ENCODE results near the gene GIMAP8. TPM values are rescaled to one million over a fixed set of nuclear protein-coding genes. Genes with fewer than 3 reads are reported as not detected.

Gene GIMAP8
- total and polyA plus RNA-seq, 7 experiments from 2014 or later, result 13.8 to 69.7 (median 52.5) TPM

DNA sequence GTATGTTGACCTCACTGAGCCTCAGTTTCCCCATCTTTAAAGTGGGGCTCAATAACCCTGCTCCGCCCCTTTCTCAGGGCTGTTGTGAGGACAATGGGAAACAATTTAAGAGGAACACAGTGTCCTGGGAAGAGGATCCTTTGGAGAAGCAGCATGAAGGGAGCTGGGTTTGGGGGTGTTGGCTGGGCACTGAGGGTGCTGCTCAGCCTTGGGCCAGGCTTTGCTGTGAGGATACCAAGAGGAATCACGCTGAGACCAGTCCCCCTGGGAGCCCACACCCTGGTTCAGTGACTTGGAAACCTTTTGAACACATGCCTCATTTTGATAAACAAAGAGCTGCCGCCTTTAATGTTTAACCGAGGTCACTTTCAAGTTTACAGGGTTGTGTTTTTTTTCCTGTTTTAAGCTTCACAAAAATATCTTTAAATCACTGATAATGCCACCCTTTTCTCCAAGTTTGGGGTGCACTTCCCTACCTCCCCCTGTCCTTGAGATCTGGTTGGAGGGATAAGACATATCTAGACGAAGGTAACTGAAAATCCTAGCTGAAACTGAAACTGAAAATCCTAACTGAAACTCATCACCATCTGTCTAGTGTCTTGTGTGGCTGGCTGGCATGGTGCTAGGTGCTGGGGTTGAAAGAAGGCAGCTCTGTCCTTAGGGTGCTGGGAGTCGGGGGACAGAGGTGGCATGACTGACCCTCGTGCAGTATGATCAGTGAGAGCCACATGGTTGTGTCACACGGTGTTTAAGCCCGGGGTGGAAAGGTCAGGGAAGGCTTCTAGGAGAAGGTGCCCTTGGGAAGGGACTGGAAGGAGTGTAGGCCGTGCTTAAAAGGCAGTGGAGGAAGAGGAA lies 43.6 kb upstream of the GIMAP8 start:
- H3K9me3 Mint-ChIP-seq, result no peaks in the 10 kb centered on the region

DNA sequence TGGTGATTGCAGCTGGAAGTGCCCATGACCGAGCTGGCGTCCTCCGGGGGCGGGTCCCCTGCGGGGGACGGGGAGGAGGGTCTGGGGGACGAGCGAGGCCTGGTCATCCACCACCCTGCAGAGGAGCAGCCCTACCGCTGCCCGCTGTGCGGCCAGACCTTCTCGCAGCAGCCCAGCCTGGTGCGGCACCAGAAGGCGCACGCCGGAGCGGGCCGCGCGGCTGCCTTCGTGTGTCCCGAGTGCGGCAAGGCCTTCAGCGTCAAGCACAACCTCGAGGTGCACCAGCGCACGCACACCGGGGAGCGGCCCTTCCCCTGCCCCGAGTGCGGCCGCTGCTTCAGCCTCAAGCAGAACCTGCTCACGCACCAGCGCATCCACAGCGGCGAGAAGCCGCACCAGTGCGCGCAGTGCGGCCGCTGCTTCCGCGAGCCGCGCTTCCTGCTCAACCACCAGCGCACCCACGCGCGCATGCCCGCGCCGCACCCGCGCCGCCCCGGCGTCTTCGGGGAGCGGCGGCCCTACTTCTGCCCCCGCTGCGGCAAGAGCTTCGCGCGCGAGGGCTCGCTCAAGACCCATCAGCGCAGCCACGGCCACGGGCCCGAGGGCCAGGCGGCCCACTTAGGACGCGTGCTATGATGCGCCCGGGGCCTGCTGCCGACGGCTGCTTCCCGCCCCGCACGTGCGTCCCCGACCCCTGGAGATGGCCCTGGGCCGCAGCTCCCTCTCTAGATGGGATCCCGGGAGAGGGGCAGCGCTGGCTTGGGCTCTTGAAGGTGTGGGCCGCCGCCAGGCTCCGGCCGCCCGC lies 42.6 kb upstream of the GIMAP8 start:
- H3K27me3 ChIP-seq (ENCODE audit: control insufficient read depth in 2 of 2, insufficient read depth in 2 of 2, low read length in 2 of 2), result no peaks in the 10 kb centered on the region
- ATAC-seq (no peak), DNase-seq (no peak)
- Mint-ChIP-seq H3K9me3 (no peaks in the 10 kb centered on the region), H3K4me3 (peak overlapping the region in 1 of 10 donors; percentile 31), H3K4me1 (peaks cover 31 to 42% (median 36%) of the 10 kb centered on the region in 7 donors), H3K27ac (peak overlapping the region in 2 of 9 donors; percentile 95 to 96), H3K27me3 (no peaks in the 10 kb centered on the region), H3K36me3 (peaks cover 0 to 18% (median 3%) of the 10 kb centered on the region in 5 donors)
- H3K9me3 ChIP-seq (ENCODE audit: control insufficient read depth in 2 of 3, low read length in 3 of 3), result no peaks in the 10 kb centered on the region
- peaks cover 0 to 44% (median 3%) of the 10 kb centered on the region in 3 experiments for H3K36me3 ChIP-seq (ENCODE audit: control insufficient read depth in 2 of 3, insufficient read depth in 3 of 3, low read length in 3 of 3)
- H3K4me3 ChIP-seq (ENCODE audit: low read length), result no peak overlapping the region
- H3K27ac ChIP-seq (ENCODE audit: low read depth, low read length), result peak overlapping the region; percentile 91
- intact Hi-C loops (cut with micrococcal nuclease), result loop anchor here (1.0 to 10.0 kb wide), 4 partner anchors 41 to 825 kb away; partner anchors contain the start of genes ABCF2 (in 1 of the 2) and CHPF2 (in 1 of the 2)
- peaks cover 14 to 21% of the 10 kb centered on the region in 2 donors for H3K4me1 ChIP-seq (ENCODE audit: control insufficient read depth in 2 of 2, insufficient read depth in 2 of 2, low read length in 2 of 2)
- ChIA-PET POLR2A (interaction anchor here (0.6 to 5.0 kb wide), 12 partner anchors 14 to 335 kb away, joined by 3 to 62 read pairs (median 8); partner anchors contain the start of genes ACTR3C, LRRC61 and REPIN1), CTCF (interaction anchor here (0.8 to 2.9 kb wide), 8 partner anchors 9 to 348 kb away, joined by 3 to 17 read pairs (median 4); partner anchors contain the start of gene REPIN1)

More for the DNA sequence above, 43.6 kb upstream of the GIMAP8 start:
- Mint-ChIP-seq H3K4me1 (peaks cover 30 to 42% (median 37%) of the 10 kb centered on the region in 7 donors), H3K27ac (peak overlapping the region; percentile 88 to 99 (median 96)), H3K4me3 (peak overlapping the region; percentile 91 to 100 (median 96)), H3K36me3 (peaks cover 0 to 16% (median 3%) of the 10 kb centered on the region in 5 donors), H3K27me3 (no peaks in the 10 kb centered on the region)
- POLR2A ChIA-PET, result interaction anchor here (0.6 to 5.0 kb wide), 22 partner anchors 11 to 350 kb away, joined by 3 to 62 read pairs (median 6); partner anchors contain the start of genes ACTR3C, LRRC61 and REPIN1
- DNase-seq (peak in 8 of 9 donors; percentile 36 to 64 (median 51)), ATAC-seq (peak; percentile 50)
- H3K27ac ChIP-seq (ENCODE audit: low read depth, low read length), result peak overlapping the region; percentile 91
- peak overlapping the region; percentile 83 for H3K4me3 ChIP-seq (ENCODE audit: low read length)
- peaks cover 14 to 21% of the 10 kb centered on the region in 2 donors for H3K4me1 ChIP-seq (ENCODE audit: control insufficient read depth in 2 of 2, insufficient read depth in 2 of 2, low read length in 2 of 2)
- H3K9me3 ChIP-seq (ENCODE audit: control insufficient read depth in 2 of 3, low read length in 3 of 3), result no peaks in the 10 kb centered on the region
- no peaks in the 10 kb centered on the region for H3K27me3 ChIP-seq (ENCODE audit: control insufficient read depth in 2 of 2, insufficient read depth in 2 of 2, low read length in 2 of 2)
- CTCF ChIA-PET, result interaction anchor here (0.6 to 2.9 kb wide), 15 partner anchors 10 to 624 kb away, joined by 3 to 17 read pairs (median 4); partner anchors contain the start of gene REPIN1
- intact Hi-C loops (cut with micrococcal nuclease), result loop anchor here (1.0 to 10.0 kb wide), 4 partner anchors 42 to 826 kb away; partner anchors contain the start of genes ABCF2 (in 1 of the 2) and CHPF2 (in 1 of the 2)
- H3K36me3 ChIP-seq (ENCODE audit: control insufficient read depth in 2 of 3, insufficient read depth in 3 of 3, low read length in 3 of 3), result peaks cover 0 to 36% (median 3%) of the 10 kb centered on the region in 3 experiments

DNA sequence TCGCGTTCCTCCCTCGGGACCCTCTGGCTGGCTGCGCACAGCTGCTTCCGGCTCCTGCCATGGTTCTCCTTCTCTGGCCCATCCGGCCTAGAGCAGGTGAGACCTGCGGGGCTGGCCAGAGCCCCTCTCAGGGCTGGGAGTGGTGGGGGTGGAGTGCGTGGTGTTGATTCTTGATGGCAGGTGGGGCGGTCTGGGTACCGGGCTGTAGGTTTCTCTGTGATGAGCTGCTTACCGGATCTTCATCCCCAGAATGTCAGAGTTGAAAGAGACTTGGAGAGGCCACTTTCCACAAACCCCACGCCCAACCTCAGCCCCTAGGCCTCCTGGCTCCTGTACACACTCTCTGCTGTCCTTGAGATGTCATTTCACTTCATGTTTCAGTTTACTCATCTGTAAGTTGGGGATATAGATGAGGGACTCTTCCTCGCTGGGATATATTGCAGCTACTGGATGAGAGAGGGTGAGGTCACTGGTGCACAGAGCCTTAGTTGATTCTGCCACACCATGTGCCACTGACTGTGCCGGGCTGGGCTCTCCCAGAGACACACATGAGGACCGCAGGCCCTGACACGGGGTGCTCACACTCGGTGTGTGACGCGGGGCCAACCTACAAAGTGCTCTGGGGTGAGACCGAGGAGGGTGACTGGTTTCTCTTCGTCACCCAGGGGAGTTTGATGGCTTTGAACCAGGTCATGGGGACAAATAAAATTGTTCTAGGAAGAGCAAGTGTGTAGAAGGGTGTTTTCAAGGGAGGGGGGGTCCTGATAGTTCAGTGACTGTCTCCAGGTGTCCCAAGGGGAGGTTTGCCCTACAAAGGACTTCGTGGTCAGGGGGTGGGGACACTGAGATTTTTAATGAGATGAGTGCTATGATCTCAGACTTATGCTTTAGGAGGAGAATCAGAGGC lies 41.8 kb upstream of the GIMAP8 start:
- H3K36me3 ChIP-seq (ENCODE audit: control insufficient read depth in 2 of 3, insufficient read depth in 3 of 3, low read length in 3 of 3), result peaks cover 0 to 44% (median 3%) of the 10 kb centered on the region in 3 experiments
- H3K9me3 Mint-ChIP-seq, result no peaks in the 10 kb centered on the region
- H3K27me3 ChIP-seq (ENCODE audit: control insufficient read depth in 2 of 2, insufficient read depth in 2 of 2, low read length in 2 of 2), result no peaks in the 10 kb centered on the region
- H3K4me3 Mint-ChIP-seq, result peak overlapping the region in 8 of 10 donors; percentile 7 to 63 (median 40)
- peaks cover 0 to 18% (median 3%) of the 10 kb centered on the region in 5 donors for H3K36me3 Mint-ChIP-seq
- H3K27ac Mint-ChIP-seq, result peak overlapping the region; percentile 50 to 92 (median 87)
- peak overlapping the region; percentile 29 for H3K27ac ChIP-seq (ENCODE audit: low read depth, low read length)
- DNase-seq (no peak), ATAC-seq (no peak)
- H3K9me3 ChIP-seq (ENCODE audit: control insufficient read depth in 2 of 3, low read length in 3 of 3), result no peaks in the 10 kb centered on the region
- peaks cover 28 to 38% (median 35%) of the 10 kb centered on the region in 7 donors for H3K4me1 Mint-ChIP-seq
- intact Hi-C loops (cut with micrococcal nuclease), result loop anchor here (5.0 to 10.0 kb wide), 2 partner anchors 816 to 824 kb away; partner anchors contain the start of genes ABCF2 (in 1 of the 2) and CHPF2 (in 1 of the 2)
- ChIA-PET CTCF (no interaction called here), POLR2A (interaction anchor here (2.3 to 4.7 kb wide), 2 partner anchors 31 to 53 kb away, joined by 8 to 50 read pairs; no protein-coding TSS in a partner anchor)
- no peak overlapping the region for H3K4me3 ChIP-seq (ENCODE audit: low read length)
- H3K27me3 Mint-ChIP-seq, result no peaks in the 10 kb centered on the region
- H3K4me1 ChIP-seq (ENCODE audit: control insufficient read depth in 2 of 2, insufficient read depth in 2 of 2, low read length in 2 of 2), result peaks cover 14 to 19% of the 10 kb centered on the region in 2 donors

DNA sequence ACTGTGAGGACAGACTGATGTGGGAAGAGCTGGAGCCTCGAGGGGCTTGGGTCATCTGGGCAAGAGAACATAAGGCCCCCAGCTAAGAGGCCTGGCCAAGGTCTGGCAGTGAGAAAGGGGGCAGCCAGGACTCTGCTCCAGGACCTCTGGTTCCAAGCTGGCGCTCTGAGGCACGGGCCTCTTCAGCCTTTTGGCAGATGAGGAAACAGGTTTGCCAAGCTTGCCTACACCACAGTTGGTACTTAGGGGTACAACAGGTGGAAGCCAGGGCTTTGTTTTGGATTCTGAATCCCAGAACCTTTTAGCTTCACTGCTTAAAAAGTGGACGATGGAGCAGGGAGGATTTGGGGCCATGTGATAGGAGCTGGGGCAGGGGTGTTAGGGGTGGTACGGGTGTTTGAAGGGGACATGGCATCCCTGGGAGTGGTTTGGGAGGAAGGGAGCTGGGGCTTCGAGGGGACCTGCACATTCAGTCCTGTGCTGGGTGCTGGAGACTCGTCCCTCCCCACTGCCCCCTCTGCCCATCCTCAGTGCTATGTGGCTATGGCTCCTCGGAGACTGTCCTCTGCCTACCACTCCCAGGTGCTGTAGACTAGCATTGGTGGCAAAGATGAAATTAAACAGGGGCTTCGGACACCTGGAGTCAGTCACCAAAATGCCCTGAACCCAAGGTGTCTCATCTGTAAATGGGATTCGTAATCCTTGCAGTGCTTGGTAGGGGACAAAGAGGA lies 41.0 kb upstream of the GIMAP8 start:
- H3K36me3 Mint-ChIP-seq, result peaks cover 0 to 18% (median 3%) of the 10 kb centered on the region in 5 donors
- no peaks in the 10 kb centered on the region for H3K27me3 Mint-ChIP-seq
- ChIA-PET POLR2A (no interaction called here), CTCF (interaction anchor here (0.6 kb wide), 1 partner anchor 20 kb away, joined by 3 read pairs; no protein-coding TSS in a partner anchor)
- H3K4me1 ChIP-seq (ENCODE audit: control insufficient read depth in 2 of 2, insufficient read depth in 2 of 2, low read length in 2 of 2), result peaks cover 7 to 11% of the 10 kb centered on the region in 2 donors
- intact Hi-C loops (cut with micrococcal nuclease), result loop anchor here (5.0 to 10.0 kb wide), 2 partner anchors 815 to 823 kb away; partner anchors contain the start of genes ABCF2 (in 1 of the 2) and CHPF2 (in 1 of the 2)
- H3K27ac ChIP-seq (ENCODE audit: low read depth, low read length), result peak overlapping the region; percentile 29
- H3K9me3 Mint-ChIP-seq, result no peaks in the 10 kb centered on the region
- H3K36me3 ChIP-seq (ENCODE audit: control insufficient read depth in 2 of 3, insufficient read depth in 3 of 3, low read length in 3 of 3), result peaks cover 0 to 44% (median 3%) of the 10 kb centered on the region in 3 experiments
- no peak for DNase-seq
- peak overlapping the region in 1 of 10 donors; percentile 63 for H3K4me3 Mint-ChIP-seq
- peak overlapping the region; percentile 50 to 92 (median 80) for H3K27ac Mint-ChIP-seq
- H3K4me1 Mint-ChIP-seq, result peaks cover 21 to 32% (median 27%) of the 10 kb centered on the region in 7 donors
- ATAC-seq, result no peak
- H3K27me3 ChIP-seq (ENCODE audit: control insufficient read depth in 2 of 2, insufficient read depth in 2 of 2, low read length in 2 of 2), result no peaks in the 10 kb centered on the region
- no peak overlapping the region for H3K4me3 ChIP-seq (ENCODE audit: low read length)
- H3K9me3 ChIP-seq (ENCODE audit: control insufficient read depth in 2 of 3, low read length in 3 of 3), result no peaks in the 10 kb centered on the region

DNA sequence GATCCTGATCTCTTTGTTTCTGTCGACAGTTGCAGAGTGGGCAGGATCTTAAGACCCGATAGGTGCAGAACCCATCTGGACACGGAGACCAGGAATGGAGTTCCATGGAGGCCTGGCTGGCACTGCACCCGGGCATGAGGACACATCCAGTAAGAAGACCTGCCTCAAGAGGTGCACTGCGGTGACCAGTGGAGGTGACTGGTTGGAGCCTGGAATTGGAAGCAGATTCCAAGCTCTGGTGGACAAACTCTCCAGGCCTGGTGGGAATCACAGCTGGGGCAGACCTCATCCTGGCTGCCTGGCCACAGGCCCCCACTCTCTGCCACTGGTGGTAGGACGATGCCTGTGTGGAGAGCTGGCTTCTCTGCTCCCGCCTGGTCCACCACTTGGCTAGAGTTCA lies 40.3 kb upstream of the GIMAP8 start:
- no peaks in the 10 kb centered on the region for H3K9me3 ChIP-seq (ENCODE audit: control insufficient read depth in 2 of 3, low read length in 3 of 3)
- peaks cover 0 to 43% (median 3%) of the 10 kb centered on the region in 3 experiments for H3K36me3 ChIP-seq (ENCODE audit: control insufficient read depth in 2 of 3, insufficient read depth in 3 of 3, low read length in 3 of 3)
- no peak for ATAC-seq
- DNase-seq, result no peak
- H3K4me3 ChIP-seq (ENCODE audit: low read length), result no peak overlapping the region
- H3K27me3 ChIP-seq (ENCODE audit: control insufficient read depth in 2 of 2, insufficient read depth in 2 of 2, low read length in 2 of 2), result no peaks in the 10 kb centered on the region
- CTCF ChIA-PET, result interaction anchor here (0.6 kb wide), 1 partner anchor 21 kb away, joined by 3 read pairs; no protein-coding TSS in a partner anchor
- H3K4me1 ChIP-seq (ENCODE audit: control insufficient read depth in 2 of 2, insufficient read depth in 2 of 2, low read length in 2 of 2), result peaks cover 5 to 11% of the 10 kb centered on the region in 2 donors
- no peak overlapping the region for H3K27ac ChIP-seq (ENCODE audit: low read depth, low read length)
- intact Hi-C loops (cut with micrococcal nuclease), result no loop called here
- Mint-ChIP-seq H3K36me3 (peaks cover 0 to 18% (median 3%) of the 10 kb centered on the region in 5 donors), H3K27ac (peak overlapping the region in 3 of 9 donors; percentile 2 to 88 (median 52)), H3K9me3 (no peaks in the 10 kb centered on the region), H3K4me3 (no peak overlapping the region), H3K27me3 (no peaks in the 10 kb centered on the region), H3K4me1 (peaks cover 19 to 31% (median 24%) of the 10 kb centered on the region in 7 donors)
- POLR2A ChIA-PET, result interaction anchor here (0.7 to 1.1 kb wide), 2 partner anchors 9 to 53 kb away, joined by 3 to 4 read pairs; no protein-coding TSS in a partner anchor

Data from naive thymus-derived CD4-positive, alpha-beta T cell (primary cell).